ENCODE results near the gene ZNF350. TPM values are rescaled to one million over a fixed set of nuclear protein-coding genes. Genes with fewer than 3 reads are reported as not detected.

Gene ZNF350
- total and polyA plus RNA-seq, 2 of the 13 experiments (the other 11 are each of a cell fraction or from before 2014, with no cell fraction given), result 3.7 to 6.9 TPM

GRCh38 chr19:51938936-51939335, 47.7 kb downstream of the ZNF350 start:
- WGBS (ENCODE audit: low lambda C conversion rate), result 90% methylated on average over 2 of the region's 2 CpGs
- Histone ChIP-seq H3K9ac (ENCODE audit: insufficient read depth, low read depth, low read length) (no peak overlapping the region), H3K4me2 (ENCODE audit: low read depth, low read length) (no peak overlapping the region), H3K36me3 (replicated peaks in 1 of 2; ENCODE audit: control insufficient read depth in 1 of 2, insufficient read depth in 2 of 2, low read length in 2 of 2) (peaks cover 39 to 72% of the 10 kb centered on the region in 2 experiments), H4K20me1 (ENCODE audit: insufficient read depth, low read length) (no peaks in the 10 kb centered on the region), H2AFZ (ENCODE audit: low read length) (no peak overlapping the region), H3K9me3 (ENCODE audit: low read length) (peaks cover 47% of the 10 kb centered on the region), H3K4me3 (replicated peaks in 1 of 3; ENCODE audit: insufficient read depth in 1 of 3, low read depth in 2 of 3, low read length in 3 of 3) (no peak overlapping the region), H3K27ac (ENCODE audit: extremely low read length, insufficient read depth, low read length) (no peak overlapping the region), H3K27me3 (ENCODE audit: control insufficient read depth in 1 of 2, insufficient read depth in 2 of 2, low read length in 2 of 2) (no peaks in the 10 kb centered on the region), H3K4me1 (ENCODE audit: insufficient read depth, low read length) (no peaks in the 10 kb centered on the region), H3K79me2 (ENCODE audit: insufficient read depth, low read length) (no peaks in the 10 kb centered on the region)
- DNase-seq (ENCODE audit: low spot score), result no peak
- BruUV-seq (replicated peaks), result no TSS peak
- intact Hi-C loops (cut with micrococcal nuclease; ENCODE audit: unreplicated experiment) (no loop called here), in situ Hi-C loops (cut with HindIII; ENCODE audit: extremely low pct_ligation_motif_present, low pct_unique_long_range_greater_than_20kb) (no loop called here)
- POLR2A ChIA-PET, result no interaction called here
- TF ChIP-seq IRF1 (CRISPR knock-in tag; IDR thresholded peaks at IDR 0.05; ENCODE audit: low read depth) (no peak), CEBPB (IDR thresholded peaks at IDR 0.05; ENCODE audit: borderline replicate concordance, low read depth, low read length) (peak; percentile 25; the same call in 1 of the 2 replicates), ATF7 (IDR thresholded peaks at IDR 0.05) (0 out of 2 replicates have a peak, but pooled peaks have one; percentile 51), ATF7 (CRISPR knock-in tag; IDR thresholded peaks at IDR 0.05) (no peak)
- CTCF ChIA-PET (ENCODE audit: low intra/inter-chr PET ratio, low total read pairs), result no interaction called here
- FAIRE-seq, result no peak
- ATAC-seq, result no peak

- 90% methylated on average over 8 of the region's 8 CpGs for WGBS (ENCODE audit: low lambda C conversion rate)
- H3K9me3 ChIP-seq (ENCODE audit: low read length), result peaks cover 11% of the 10 kb centered on the region; the same call in 1 of the 2 replicates
- no peak for DNase-seq (ENCODE audit: low spot score)
- TF ChIP-seq STAG1 (CRISPR knock-in tag; IDR thresholded peaks at IDR 0.05), result peak; percentile 13; the same call in 1 of the 2 replicates
- TF ChIP-seq ZNF546 (CRISPR knock-in tag; conservative IDR thresholded peaks at IDR 0.05), result no peak
- no peak for TF ChIP-seq ZFP41 (CRISPR knock-in tag; IDR thresholded peaks at IDR 0.05; ENCODE audit: borderline replicate concordance)
- TF ChIP-seq FOXA3 (CRISPR knock-in tag; IDR thresholded peaks at IDR 0.05), result no peak
- no peak for TF ChIP-seq ZNF547 (CRISPR knock-in tag; IDR thresholded peaks at IDR 0.05)
- no peak for TF ChIP-seq TEAD2 (CRISPR knock-in tag; IDR thresholded peaks at IDR 0.05)
- no peaks in the 10 kb centered on the region for H4K20me1 ChIP-seq (ENCODE audit: insufficient read depth, low read length)
- no TSS peak for BruUV-seq (replicated peaks)
- H3K27ac ChIP-seq (ENCODE audit: extremely low read length, insufficient read depth, low read length), result no peak overlapping the region
- H3K79me2 ChIP-seq (ENCODE audit: insufficient read depth, low read length), result peaks cover 13% of the 10 kb centered on the region
- H2AFZ ChIP-seq (ENCODE audit: low read length), result no peak overlapping the region
- no peaks in the 10 kb centered on the region; a peak in 1 of 5 replicates for H3K27me3 ChIP-seq (ENCODE audit: control insufficient read depth in 1 of 2, insufficient read depth in 2 of 2, low read length in 2 of 2)
- CTCF ChIA-PET (ENCODE audit: low intra/inter-chr PET ratio, low total read pairs), result no interaction called here
- POLR2A ChIA-PET, result no interaction called here
- H3K4me3 ChIP-seq (replicated peaks in 1 of 3; ENCODE audit: insufficient read depth in 1 of 3, low read depth in 2 of 3, low read length in 3 of 3), result no peak overlapping the region
- intact Hi-C loops (cut with micrococcal nuclease; ENCODE audit: unreplicated experiment) (no loop called here), in situ Hi-C loops (cut with HindIII; ENCODE audit: extremely low pct_ligation_motif_present, low pct_unique_long_range_greater_than_20kb) (no loop called here)
- H3K4me2 ChIP-seq (ENCODE audit: low read depth, low read length), result no peak overlapping the region
- H3K36me3 ChIP-seq (replicated peaks in 1 of 2; ENCODE audit: control insufficient read depth in 1 of 2, insufficient read depth in 2 of 2, low read length in 2 of 2), result peaks cover 16 to 40% of the 10 kb centered on the region in 2 experiments; a peak in 4 of 5 replicates
- H3K4me1 ChIP-seq (ENCODE audit: insufficient read depth, low read length), result peaks cover 15% of the 10 kb centered on the region
- no peak for FAIRE-seq
- ATAC-seq, result no peak
- no peak overlapping the region for H3K9ac ChIP-seq (ENCODE audit: insufficient read depth, low read depth, low read length)
These were observed 54.7 kb downstream of the ZNF350 start for GRCh38 chr19:51931921-51932320.

Data from HepG2 (cell line).